Thyroid gland (tissue), 4 donors: ENCODE data around the gene SHC4.

Experiments
- POLR2A ChIP-seq, 2 donors: fragments of 450-650 bp; IDR thresholded peaks; one replicate each; pipeline ENCODE4 v1.6.1; 2017; ENCODE audit warnings: antibody characterized with exemption in 2 of 2, mild to moderate bottlenecking in 2 of 2, moderate library complexity in 1 of 2
- TF ChIP-seq, protein P1 (sequence below), 6 experiments: fragments of 200-600 bp in 3 of 6; fragments of 450-650 bp in 3 of 6; sonication (generic) in 3 of 6; IDR thresholded peaks; one replicate each; pipeline ENCODE4 v1.5.1; 2016 to 2019; ENCODE audit warnings: antibody characterized with exemption in 6 of 6, mild to moderate bottlenecking in 2 of 6, inconsistent platforms in 1 of 6, moderate library complexity in 1 of 6

DNA sequence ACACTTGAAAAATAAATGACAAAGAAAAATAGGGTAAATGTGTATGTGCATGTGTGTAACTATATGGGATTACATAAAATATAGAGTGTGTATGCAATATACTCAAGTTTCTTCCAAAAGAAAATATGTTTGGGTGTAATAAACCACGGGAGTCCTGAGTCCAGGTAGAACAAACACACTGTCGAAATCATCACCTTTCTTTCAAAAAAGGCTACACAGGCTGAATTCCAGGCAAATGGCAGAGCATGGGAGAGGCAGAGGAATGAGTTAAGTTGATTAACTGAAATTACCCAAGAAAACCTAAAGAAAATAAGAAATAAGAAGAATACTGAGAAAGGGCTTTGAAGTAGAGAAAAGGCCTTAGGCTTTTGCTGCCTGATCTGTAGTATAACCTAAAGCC is 179.0 kb downstream of the SHC4 start:
- no peak for TF ChIP-seq POLR2A (IDR thresholded peaks at IDR 0.05)
- TF ChIP-seq, protein P1, sequence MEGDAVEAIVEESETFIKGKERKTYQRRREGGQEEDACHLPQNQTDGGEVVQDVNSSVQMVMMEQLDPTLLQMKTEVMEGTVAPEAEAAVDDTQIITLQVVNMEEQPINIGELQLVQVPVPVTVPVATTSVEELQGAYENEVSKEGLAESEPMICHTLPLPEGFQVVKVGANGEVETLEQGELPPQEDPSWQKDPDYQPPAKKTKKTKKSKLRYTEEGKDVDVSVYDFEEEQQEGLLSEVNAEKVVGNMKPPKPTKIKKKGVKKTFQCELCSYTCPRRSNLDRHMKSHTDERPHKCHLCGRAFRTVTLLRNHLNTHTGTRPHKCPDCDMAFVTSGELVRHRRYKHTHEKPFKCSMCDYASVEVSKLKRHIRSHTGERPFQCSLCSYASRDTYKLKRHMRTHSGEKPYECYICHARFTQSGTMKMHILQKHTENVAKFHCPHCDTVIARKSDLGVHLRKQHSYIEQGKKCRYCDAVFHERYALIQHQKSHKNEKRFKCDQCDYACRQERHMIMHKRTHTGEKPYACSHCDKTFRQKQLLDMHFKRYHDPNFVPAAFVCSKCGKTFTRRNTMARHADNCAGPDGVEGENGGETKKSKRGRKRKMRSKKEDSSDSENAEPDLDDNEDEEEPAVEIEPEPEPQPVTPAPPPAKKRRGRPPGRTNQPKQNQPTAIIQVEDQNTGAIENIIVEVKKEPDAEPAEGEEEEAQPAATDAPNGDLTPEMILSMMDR (IDR thresholded peaks at IDR 0.05) = no peak
